Epithelial cell of prostate (primary cell): Measurements from ENCODE around the gene NPAS3.
"Not testable (repeated sequence)": the region's sequence is repeated elsewhere in the genome, so short reads cannot be mapped to it uniquely, and the experiment has no call there.

Experiments used
- DNase-seq: peaks from one replicate; pipeline ENCODE4 v3.0.0-alpha.2; 2011; ENCODE audit warnings: low read depth, low spot score
- H3K27ac ChIP-seq: fragments of 450-650 bp; 2 replicates; pipeline ENCODE4 v1.5.1; 2017; ENCODE audit warnings: mild to moderate bottlenecking

The NPAS3 gene

DNA sequence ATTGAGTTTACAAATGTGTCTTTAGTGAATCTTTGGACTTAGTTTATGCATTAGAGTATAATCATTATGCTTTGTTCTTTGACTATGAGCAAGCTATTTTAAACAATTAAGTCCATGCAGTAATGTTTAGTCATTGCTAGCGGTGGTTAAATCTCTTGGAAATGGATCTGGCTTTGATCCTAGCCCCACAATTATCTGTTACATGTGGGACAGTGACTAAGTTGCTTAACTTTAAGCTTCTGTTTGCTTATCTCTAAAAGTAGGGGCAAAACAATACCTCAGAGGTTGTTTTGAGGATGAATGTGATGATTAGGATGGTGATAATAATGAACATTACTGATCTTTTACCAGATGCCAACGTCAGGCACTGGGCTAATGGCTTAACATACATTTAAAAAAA, 124.2 kb downstream of the NPAS3 start:
- DNase-seq, result no peak

DNA sequence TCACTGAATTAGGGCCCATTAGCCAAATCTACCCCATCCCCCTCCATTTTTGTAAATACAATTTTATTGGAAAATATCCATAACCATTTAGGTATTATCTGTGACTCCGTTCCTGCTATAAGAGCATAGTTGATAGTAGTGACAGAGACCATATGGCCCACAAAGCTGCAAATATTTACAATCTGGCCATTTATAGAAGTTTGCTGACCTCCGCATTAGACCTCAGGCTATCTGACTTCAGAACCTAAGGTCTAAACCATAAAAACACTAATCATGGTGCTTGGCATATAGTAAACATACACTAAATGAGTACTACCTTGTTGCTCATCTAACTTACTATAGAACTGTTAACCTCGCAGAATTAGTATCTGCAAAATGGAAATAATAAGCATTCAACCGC, 124.8 kb downstream of the NPAS3 start:
- no peak overlapping the region for H3K27ac ChIP-seq
- no peak for DNase-seq

More for the DNA sequence above, 124.2 kb downstream of the NPAS3 start:
- no peak overlapping the region for H3K27ac ChIP-seq

DNA sequence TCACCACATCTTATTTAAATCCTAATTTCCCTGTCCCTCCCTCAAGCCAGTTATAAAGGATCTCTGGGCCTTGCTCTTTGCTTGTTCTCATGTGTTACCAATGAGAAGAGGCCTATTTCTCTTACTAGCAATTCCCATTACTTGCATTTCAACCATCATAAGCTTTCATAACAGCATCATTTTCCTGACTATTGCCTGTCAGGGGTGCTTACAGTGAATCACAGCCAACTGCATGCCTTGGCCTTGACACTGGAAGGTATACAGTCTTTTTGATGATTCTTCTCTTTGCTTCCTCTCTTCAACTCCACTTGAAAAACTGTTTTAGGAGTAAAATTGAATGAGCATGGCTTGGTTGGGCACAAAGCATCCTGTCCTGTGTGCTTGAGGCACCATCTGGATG, 127.0 kb downstream of the NPAS3 start:
- no peak overlapping the region for H3K27ac ChIP-seq
- no peak for DNase-seq

DNA sequence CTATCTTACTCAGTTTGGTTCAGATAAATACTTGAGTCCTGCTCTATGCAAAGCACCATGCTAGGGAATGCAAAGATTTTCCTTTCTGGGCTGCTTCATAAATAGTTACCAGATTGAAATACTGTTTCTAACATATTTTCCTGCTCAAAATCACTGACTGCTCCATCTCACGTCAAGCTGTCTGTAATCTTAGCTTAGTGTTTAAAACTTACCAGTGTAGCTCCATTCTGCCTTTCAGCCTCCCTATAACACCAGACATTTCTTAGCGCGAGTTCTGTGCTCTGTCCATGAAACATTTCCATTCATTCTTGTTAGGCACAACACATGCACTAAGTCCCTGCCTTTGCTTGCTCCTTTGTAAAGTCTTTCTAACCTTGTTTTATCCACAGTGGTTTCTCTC, 129.4 kb downstream of the NPAS3 start:
- no peak overlapping the region for H3K27ac ChIP-seq
- DNase-seq, result no peak

DNA sequence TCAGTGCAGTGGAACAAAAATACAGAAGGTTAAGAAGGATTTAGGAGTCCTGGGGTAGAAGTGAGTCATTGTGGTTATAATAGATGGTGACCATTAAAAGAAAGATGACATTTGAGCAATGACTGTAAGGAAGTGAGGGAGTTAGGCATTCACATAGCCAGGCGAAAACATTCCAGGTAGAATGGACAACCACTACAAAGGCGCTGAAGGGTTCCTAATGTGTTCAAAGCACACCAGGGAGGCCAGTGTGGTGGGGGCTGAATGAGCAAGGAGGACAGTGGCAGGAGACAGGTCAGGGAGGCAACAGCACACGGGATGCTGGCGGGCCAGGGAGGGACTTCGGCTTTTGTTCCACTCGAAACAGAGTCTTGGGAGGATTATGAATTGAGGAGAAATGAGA, 129.9 kb downstream of the NPAS3 start:
- no peak overlapping the region for H3K27ac ChIP-seq
- no peak for DNase-seq

DNA sequence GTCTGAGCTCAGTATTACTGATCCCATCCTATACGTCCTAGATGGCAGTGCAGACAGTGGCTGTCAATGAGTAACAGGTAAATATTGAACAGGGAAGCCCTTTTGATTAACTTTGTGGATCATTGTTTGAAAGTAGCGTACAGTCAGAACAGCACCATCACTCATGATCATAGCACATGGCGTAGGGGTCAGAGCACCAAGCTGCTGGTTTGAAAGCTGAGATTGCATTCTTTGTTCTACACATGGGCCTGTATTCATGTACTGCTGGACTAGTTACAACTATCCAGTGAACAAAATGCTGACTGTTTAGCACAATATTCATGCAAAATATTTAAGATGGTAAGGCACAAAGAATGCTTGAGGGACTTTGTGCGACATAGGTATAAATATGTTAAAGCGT, 131.8 kb downstream of the NPAS3 start:
- DNase-seq, result no peak

DNA sequence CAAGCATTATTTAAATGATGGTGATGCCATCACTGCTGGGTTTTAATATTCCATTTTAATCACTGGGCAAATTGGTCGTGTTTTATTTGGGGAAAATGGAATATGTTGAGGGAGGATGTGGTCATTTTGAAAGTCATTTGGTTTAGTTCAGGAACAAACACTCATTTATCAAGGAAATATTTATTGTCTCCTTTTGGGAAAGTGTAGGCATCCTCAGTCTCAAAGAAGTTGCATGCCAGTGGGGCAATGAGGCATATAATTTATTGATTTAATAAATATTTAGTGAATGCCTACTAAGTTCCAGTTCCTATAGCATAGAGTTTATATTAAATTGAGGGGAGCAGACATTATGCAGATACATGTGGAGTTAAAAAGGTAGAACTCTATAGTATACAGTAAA, 134.3 kb downstream of the NPAS3 start:
- no peak overlapping the region for H3K27ac ChIP-seq

More for the DNA sequence above, 131.8 kb downstream of the NPAS3 start:
- no peak overlapping the region for H3K27ac ChIP-seq

DNA sequence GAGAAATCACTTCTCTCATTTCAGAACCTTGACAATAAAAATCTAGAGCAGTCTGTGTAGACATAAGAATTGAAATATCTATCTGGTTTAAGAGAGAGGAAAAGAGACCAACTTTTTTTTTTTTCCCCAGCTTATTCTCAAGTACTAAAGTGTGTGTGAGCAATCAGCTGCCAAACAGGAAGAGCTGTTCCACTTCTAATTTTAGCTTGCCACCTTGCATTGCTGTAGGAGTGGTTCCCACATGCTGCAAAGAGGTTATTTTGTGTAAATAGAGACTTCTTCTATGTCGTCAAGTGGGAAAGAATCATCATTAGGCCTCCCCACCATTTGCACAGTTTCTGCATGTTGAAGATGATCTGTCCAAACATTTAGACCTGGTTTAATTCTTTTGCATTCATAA, 142.6 kb downstream of the NPAS3 start:
- H3K27ac ChIP-seq, result no peak overlapping the region
- no peak for DNase-seq

More for the DNA sequence above, 134.3 kb downstream of the NPAS3 start:
- DNase-seq, result no peak

DNA sequence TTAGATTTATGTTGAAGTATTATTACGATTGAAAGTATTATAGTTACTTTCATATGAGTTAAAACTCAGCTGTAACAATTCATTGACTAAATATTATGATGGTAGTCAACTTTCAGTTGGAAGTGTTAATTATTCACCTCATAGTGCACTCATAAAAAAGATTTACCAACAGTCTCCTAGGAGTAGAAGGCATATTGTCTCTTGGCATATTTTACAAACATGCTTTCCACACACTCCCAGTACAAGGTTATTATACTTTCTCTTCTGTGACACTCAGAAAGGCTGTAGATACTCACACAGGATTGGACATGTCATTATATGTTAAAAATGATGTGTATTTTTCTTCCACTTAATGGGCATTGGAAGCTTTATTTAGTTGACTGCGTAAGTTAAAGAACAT, 147.1 kb downstream of the NPAS3 start:
- no peak overlapping the region for H3K27ac ChIP-seq
- DNase-seq, result no peak

DNA sequence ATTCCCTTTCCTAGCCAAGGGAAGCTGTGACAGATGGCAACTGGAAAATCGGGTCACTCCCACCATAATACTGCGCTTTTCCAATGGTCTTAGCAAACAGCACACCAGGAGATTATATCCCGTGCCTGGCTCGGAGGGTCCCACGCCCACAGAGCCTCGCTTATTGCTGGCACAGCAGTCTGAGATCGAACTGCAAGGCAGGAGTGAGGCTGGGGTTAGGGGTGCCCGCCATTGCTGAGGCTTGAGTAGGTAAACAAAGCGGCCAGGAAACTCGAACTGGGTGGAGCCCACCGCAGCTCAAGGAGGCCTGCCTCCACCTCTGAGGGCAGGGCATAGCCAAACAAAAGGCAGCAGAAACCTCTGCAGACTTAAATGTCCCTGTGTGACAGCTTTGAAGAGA, 149.6 kb downstream of the NPAS3 start:
- H3K27ac ChIP-seq, DNase-seq: not testable (repeated sequence)

DNA sequence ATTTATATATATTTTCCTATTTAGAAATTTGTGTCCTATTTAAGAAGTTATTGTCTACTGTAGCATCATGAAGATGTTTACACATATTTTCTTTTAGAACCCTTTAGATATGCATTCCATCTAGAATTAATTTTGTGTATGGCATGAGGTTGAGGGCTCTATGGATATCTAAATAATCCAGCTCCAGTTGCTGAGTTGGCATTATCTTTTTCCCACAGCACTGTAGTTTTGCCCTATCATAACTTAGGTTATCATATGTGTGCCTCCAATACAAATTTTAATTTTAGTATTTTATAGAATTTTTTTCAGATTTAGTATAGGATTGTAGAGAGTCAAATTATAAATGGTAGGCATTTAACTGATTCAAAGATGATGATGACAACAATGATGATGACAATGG, 159.3 kb downstream of the NPAS3 start:
- no peak overlapping the region for H3K27ac ChIP-seq
- no peak for DNase-seq

DNA sequence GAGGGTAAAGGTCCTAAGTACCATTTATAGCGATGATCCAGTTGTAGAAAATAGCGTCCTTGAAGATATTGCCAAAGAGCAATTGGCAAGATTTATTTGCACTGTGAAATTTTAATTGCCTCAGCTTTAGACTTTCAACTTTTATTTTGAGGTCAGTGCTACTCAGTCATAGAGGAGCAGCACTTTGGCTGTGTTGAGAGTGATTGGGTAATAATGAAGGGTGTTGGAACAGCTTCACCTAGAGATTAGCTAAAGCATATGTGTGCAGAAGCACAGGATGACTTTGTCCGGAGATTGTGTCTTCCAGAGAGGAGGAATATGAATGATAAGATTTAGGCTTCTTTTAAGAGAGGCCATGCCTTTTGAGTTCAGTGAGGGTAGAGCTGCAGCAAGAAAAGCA, 164.8 kb downstream of the NPAS3 start:
- no peak for DNase-seq
- no peak overlapping the region for H3K27ac ChIP-seq

DNA sequence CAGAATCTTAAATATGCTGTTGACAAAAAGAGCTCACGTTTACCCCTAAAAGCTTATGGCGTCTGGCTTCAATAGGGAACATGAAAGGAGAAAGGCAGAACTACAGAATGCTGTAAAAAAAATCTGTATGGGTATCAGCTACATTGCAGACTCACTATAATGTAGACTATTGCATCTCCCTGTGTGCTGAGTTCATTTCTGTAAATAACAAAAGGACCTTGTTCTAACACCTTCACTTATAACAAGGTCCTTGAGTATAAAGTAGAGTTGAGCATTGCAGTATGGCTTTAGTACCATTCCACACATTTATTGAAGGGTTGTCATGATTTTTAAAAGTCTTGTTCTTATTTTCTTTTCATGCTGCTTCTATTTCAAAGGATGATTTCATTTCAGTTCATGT, 165.3 kb downstream of the NPAS3 start:
- no peak for DNase-seq
- no peak overlapping the region for H3K27ac ChIP-seq

DNA sequence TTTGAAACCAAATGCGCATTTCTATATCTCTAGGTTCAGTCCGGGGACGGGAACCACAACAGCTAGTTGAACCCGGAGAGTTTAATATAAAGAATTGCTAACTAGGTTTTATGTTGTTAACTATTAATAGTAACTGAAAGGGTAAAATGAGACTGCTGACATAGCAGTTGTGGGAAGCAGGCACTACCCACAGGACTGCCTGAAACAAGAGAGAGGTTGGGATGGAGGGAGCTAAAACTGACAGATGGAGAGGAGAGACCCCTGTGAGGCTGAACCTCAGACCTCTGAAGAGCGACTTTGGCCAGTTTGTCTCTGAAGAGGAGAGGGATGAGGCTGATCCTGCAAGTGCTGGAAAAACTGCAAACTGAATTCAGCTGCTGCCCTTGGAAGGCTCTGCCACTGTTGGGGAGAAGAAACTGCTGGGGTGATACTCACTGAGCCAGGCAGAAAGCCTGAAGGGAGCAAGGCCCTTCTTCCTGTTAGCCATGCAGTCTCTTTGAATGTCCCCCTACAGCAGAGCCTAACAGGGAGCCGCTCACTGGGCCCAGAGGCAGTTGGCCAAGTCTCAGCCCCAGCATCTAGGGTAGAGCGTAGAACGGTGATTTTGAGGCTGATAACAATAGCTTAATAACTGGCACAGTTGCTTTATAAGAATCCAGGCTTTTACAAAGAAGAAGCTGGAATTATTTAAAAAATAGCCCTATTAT, 172.2 kb downstream of the NPAS3 start:
- DNase-seq, result no peak
- no peak overlapping the region for H3K27ac ChIP-seq

DNA sequence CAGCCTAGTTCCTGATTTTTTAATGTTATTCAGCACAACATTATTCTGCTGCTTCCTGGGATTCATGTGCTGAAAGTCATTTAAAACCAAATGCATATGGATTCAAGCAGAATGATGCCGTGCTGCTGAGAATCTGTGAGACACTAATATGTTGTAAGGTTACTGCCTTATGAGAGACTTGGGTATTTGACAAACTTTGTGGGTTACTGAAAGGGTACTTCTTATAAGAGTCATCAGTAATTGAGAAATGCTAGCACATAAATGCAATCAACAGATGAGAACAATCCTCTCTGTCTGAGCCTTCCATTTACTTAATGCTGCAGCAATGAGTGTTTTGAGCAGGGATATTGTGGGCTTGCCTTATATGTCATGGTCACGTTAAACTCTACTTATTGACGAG, 175.7 kb downstream of the NPAS3 start:
- no peak overlapping the region for H3K27ac ChIP-seq
- no peak for DNase-seq

DNA sequence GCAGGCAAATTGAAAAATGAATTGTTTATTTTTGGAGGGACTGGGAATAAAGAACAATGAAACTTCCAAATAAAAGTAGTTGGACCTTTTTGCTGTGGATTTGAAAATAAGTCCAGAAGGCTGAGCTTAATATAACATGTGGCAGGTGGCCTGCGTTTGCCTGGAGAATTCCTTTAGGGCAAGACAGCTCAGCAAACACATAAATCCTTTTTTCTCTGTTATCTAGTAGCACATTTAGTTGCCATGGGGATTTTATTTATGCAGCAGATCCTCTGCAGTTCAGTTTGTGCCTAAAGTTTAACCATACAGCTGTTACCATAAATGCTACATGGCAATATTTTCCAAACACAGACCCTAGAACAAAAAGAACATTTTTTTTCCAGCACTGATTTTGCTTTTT, 180.0 kb downstream of the NPAS3 start:
- no peak overlapping the region for H3K27ac ChIP-seq
- no peak for DNase-seq

DNA sequence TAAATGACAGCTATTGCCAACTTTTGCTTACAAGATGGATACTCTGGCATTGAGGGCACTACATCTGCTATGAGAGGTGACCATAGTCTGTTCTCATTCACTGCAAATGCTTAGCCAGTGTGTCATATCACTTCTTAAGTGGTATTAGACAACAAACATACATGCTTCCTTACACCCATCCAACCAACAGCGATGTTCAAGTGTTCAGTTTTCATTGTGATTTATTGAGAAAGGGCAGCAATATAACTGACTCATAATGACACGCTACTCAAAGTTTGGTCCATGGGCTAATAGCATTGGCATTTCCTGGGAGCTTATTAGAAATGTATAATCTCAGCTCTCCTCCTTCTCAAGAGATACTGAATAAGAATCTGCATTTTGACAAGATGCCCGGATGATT, 181.7 kb downstream of the NPAS3 start:
- peak; percentile 82 for DNase-seq
- peak overlapping the region; percentile 94 for H3K27ac ChIP-seq

DNA sequence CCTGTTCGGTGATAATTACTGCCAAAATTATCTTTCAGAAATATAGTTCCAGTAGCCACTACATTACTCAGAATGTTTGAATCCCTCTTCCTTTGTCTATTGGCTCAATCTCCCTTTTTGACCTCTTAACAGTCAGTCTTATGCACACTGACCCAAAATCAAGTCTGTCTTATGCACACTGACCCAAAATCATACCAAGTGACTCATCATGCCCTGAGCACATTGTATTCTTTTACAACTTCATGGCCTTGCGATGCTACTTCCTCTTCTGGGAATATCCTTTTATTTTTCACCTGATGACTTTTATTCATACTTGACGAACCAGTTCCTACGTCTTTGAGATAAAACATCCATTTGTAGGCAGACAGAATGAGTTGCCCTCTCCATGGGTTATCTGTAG, 182.3 kb downstream of the NPAS3 start:
- peak; percentile 78 for DNase-seq
- H3K27ac ChIP-seq, result peak overlapping the region; percentile 94

DNA sequence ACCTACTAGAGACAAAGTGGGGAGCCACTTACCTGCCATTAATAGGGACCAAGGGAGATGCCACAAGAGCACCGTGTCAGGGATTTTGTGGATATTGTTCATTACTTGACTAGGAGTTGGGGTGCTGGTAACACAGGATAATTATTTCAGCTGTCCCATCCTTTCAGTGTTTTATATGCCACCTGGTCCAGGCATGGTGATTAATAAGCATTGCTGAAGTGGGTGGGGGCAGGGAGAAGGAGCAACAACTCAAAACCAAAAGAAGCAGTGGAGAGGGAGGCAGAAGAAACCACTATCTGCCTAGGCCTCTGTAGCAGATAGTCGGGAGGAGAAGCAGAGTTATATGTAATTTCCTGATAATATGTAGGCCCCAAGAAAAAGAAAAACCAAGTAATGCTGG, 184.6 kb downstream of the NPAS3 start:
- H3K27ac ChIP-seq, result no peak overlapping the region
- no peak for DNase-seq

DNA sequence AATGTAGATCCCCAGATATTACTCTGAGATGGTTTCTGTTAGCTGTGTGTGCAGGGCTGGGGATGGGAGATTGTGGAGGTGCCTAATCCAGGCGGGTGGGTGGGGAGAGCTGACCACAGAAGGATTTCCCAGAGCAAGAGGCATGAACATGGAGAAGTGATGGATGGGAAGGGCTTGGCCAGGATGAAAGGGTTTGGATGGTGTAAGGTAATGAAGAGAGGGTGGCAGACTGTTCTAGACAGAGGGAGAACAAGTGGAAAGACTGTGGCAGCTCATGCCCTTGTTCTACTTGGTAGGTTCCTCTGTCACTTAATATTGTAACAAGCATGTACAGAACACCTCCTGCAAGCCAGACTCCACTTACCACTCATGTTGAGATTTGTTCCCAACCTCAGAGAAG, 187.8 kb downstream of the NPAS3 start:
- no peak for DNase-seq
- no peak overlapping the region for H3K27ac ChIP-seq

DNA sequence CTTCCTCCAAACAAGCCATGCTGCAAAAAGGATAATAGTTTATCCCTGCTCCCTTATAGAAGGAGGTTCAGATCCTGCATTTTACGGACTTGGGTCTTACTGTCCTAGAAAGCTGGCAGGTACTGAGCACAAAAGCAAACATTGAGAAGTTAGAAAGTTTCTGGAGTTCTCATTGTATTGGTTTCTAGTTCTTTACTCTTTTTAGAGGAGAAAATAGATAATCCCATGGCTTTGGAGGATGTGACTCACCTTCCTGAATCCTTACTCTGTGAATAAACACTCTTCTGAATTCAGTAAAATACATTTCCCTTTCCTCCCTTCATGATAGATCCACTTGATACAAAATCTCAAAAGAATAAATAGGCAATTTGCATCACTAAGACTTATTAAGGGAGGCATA, 188.9 kb downstream of the NPAS3 start:
- DNase-seq, result no peak
- peak overlapping the region; percentile 58 for H3K27ac ChIP-seq

DNA sequence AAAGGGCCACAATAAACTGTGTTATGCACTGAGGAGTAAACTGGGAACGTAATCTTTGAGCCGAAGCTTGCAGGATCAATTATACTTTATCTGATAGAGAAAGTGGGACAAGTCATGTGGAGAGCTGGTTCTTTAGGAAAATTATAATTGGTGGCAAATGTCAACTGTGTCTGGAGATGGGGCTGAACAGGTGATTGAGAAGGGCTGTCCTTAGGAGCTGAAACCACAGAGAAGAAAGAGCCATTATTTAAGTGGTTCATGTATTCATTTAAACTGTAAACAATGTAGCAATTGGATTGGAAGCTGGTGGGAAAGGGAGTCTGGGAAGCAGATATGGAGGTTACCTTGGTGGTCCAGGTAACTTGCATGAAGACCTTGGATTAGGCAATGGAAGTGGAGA, 193.1 kb downstream of the NPAS3 start:
- no peak for DNase-seq
- H3K27ac ChIP-seq, result no peak overlapping the region

DNA sequence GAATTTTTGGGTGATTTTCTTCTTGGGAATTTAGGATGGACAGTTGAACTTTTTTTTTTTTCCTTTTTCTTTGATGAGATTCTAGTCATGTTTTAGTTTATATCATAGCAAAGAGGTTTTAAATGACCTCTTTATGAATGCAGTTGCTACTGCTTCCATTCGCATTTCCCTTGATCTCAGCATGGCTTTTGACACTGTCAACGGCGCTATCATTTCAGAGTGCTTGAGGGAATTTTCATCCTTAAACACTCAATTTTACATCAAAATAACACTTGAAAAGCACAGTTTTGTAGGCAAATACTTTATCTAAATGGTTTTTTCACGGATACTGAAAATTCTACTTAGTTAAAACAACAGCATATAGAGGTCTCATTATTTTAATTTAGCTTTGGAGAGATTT, 195.5 kb downstream of the NPAS3 start:
- no peak overlapping the region for H3K27ac ChIP-seq
- no peak for DNase-seq
